Inflammatory macrophage treated with lipopolysaccharide for 4 hours (primary cell): ENCODE measurements around the gene RALGAPA2.

Source experiments
- DNase-seq: peaks from one replicate; pipeline ENCODE4 v3.0.0-alpha.2; 2020

RALGAPA2 gene

DNA sequence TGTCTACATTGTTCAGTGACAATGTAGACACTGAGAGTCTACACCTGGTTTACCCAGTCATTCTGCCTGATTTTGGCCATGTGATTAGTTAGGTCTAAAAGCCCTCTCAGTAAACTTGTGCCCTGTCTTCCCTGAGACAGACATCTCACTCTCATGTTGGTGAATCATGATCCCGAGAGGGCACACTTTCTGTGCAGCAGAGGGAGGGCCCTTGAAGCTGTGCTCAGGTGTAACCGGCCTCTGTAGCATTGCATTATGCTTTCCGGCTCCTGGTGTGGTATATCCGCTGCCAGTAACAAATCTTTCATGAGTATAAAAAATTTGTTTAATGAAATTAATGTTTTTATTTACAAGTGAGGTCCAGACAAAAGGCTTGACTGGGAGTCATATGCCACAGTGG, 85.0 kb downstream of the RALGAPA2 start:
- DNase-seq: no peak

GRCh38 chr20:20624914-20625313, 87.5 kb downstream of the RALGAPA2 start:
- no peak for DNase-seq

DNA sequence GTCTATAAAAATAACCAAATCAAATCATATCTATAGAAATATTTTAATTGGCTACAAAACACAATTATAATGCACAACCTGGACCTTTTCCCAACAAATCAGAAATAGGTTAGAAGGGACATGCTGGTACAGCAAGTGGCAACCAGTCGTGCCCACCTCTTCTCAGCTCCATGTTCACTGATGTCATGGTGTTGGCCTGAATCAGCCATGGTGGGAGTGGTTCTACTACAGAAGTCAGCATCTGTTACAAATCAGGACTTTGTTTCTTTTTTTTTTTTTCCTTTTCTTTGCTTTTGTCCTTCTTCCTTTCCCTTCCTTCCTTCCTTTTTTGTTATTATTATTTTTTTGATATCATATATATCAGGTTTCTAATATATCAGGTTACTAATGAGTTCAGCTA, 91.2 kb downstream of the RALGAPA2 start:
- no peak for DNase-seq

DNA sequence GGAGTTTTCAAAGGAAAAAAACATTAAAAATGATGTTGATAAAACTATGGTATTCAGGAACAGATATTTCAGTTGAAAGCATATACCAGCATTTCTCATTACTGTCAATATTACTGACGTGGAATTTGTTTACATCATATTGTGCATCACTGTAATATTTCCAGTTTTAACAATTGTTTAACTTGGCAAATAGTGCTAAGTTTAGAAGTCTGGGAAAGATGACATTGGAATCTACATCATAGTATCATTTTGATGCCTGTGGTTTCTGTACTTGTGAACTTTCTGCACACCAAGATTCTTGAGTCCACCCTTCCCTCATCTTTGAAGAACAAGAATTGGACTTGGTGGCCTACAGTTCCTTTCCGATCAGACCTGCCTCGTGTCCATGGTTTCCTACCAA, 98.1 kb downstream of the RALGAPA2 start:
- DNase-seq: no peak

DNA sequence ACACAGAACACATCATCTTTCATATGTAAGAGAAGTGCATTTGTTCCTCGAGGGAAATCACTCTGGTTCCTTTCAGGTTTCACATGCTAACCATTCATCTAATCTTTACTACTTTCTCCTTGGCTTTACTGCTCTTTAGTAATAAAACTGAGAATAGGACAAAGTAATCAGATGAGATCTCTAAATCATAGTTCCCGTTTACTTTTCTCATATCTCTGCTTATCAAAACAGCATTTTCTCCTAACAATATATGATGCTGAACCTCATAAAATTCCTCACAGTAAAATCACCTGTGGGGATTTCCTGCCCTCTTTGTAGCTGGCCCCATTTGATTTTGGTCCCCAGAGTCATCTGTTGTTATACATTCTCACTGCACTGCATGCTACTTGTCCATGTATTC, 100.2 kb downstream of the RALGAPA2 start:
- DNase-seq: no peak

- DNase-seq: no peak
These were observed 101.3 kb downstream of the RALGAPA2 start for GRCh38 chr20:20611167-20611566.

DNA sequence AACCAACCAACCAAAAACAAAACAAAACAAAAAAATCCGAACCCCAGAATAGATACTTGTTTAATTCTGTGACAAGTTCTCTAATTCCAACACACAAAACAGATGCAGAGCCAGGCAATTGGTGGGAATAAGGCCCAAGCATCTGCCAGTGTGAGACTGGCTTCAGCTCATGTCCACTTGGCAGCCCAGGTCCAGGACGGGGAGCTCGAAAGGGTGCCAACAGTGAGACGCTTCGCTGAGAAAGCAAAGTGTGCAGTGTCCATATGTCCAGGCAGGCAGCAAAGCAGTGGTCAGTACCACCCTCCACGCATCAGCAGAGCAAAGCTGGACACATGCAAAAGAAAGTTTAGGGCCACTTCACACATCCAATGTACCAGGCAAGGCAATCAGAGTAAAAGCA, 102.9 kb downstream of the RALGAPA2 start:
- no peak for DNase-seq

DNA sequence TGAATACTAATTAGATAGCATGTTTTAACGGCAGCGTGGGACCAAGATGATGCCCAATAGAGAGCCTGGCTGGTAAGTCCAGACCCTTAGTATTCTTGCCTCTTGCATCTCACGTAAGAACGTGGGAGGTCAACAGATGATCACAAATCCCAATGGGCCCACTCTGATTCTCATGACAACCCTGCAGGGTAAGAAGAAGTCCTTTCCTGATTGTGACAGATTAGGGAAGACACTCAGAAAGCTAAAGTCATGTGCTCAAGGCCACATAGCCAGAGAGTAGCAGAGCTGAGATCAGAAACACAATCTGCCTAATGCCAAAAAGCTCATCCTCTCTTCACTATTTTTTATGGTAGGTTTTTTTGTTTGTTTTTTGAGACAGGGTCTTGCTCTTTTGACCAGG, 103.8 kb downstream of the RALGAPA2 start:
- peak; percentile 24 for DNase-seq

DNA sequence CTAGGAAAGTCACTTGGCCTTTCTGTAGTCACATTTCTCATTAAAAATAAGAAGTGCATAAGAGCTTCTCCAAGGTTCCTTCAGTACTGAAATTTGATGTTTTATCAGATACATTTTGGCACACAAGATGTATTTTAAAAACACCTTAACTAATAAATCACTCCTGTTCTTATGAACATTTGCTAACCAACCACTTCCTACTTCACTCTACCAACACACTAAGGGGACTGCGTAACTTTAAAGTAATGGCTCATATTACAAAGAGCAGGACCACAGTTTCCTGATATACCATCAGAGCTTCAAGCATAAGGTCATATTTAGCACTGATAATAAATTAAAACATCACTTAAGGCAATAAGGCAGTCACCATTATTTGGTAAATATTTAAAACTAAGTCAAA, 104.4 kb downstream of the RALGAPA2 start:
- DNase-seq: no peak

- DNase-seq: no peak
These were observed 105.6 kb downstream of the RALGAPA2 start for GRCh38 chr20:20606881-20607280.

DNA sequence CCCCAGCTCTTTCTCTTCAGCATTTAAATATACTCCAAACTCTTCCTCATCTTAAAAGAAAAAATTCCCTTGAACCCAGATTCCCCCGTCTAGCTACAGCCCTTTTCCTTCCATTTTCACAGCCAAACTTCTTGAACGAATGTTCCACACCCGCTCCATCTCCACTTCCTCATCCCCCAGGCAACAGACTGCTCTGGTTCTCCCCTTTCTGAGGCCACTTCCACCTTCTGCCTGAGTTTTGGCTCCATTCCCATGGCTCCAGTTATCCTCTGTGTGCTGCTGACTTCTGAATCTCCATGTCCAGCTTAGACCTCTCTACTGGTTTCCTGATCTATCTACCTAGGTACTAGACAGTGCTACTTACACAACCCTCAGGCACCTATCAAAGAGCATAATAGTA, 106.4 kb downstream of the RALGAPA2 start:
- peak; percentile 3 for DNase-seq

- DNase-seq: no peak
These were observed 107.5 kb downstream of the RALGAPA2 start for GRCh38 chr20:20604907-20605306.

- no peak for DNase-seq
These were observed 108.1 kb downstream of the RALGAPA2 start for GRCh38 chr20:20604357-20604756.

- no peak for DNase-seq
These were observed 109.0 kb downstream of the RALGAPA2 start for GRCh38 chr20:20603339-20603990.

- no peak for DNase-seq
These were observed 114.5 kb downstream of the RALGAPA2 start for GRCh38 chr20:20597966-20598365.

DNA sequence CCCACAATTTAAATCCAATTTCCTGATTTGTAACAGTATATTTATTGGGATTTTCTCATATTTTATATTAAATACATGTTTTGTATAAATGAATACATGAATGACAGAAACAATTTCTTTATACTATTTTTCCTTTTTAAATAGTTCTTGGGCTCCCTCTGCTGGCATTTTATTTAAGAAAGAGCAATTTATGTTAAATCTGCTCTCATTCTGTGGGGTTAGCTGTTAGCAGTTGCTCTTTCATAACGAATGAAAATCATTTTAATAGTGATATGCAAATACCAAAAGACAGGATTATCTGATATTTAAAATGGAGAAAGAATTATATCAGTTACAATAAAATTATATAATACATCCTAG, 118.3 kb downstream of the RALGAPA2 start:
- DNase-seq: peak; percentile 34

DNA sequence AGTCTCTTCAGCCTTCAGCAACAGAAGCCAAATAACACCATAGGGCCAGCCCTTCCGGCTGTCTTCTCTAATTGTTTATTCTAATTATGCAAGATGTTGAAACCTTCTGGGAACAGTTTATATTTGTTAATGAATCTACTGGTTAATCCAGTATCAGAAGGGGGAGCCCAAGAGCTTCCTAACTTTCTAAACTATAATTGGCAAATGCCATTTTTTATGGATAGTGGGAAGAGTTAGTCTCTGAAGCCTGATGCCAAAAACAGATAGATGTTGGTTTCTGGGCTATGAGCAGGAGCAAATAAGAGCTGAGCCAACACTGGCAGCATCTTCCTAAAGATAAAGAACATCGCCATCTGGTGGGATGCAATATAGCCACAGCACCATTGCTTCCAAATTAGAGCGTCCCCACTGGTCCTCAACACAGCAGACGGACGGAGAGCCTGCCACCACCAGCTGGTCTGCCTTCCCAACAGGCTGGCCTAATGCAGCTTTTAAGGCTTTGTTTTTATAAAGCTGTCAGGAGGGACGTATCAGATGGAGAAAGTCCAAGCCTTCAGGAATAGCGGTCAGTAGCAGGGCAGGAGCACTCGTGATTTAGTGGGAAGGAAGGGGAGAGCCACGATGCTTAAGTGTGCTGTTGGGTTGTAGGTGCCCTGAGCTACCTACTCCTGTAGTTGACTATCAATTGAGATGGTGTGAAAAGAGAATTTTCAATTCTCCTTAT, 118.8 kb downstream of the RALGAPA2 start:
- peak; percentile 42 for DNase-seq

DNA sequence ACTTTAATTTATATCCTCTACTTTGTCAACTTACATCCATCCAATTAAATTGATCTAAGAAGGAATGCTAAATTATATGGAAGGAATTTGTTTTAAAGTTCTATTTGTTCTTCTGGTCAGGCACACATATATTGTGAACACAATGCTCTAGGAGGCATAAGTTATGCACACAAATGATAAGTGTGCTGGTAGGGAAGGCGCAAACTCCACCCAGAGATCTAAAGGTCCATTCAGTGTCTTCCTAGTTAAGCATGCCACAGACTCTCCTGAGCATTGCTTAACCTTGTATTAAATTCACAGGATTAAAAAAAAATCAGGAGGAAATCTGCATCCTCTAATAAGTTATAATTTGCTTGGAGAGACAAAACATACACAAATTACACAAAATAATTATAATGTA, 127.3 kb downstream of the RALGAPA2 start:
- DNase-seq: no peak

GRCh38 chr20:20582734-20583133, 129.7 kb downstream of the RALGAPA2 start:
- peak; percentile 14 for DNase-seq

DNA sequence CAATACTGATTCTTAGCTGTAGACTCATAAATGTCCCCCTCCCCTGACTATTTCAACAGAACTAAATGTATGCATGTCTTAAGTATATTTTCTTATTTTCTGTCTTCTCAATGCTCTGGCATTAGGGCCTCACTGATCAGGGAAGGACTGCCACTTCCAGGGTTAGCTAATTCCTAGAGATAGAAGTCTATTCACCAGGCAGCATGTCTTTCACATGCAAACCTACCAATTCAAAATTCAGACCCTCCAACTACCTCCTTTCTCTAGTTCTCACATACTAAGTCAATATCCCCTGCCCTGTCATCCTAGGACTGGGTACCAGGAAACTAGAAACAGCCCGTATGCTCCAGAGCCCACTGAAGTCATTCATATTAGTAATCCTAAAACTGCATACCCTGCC, 132.3 kb downstream of the RALGAPA2 start:
- DNase-seq: no peak

- no peak for DNase-seq
These were observed 133.6 kb downstream of the RALGAPA2 start for GRCh38 chr20:20578838-20579237.

- no peak for DNase-seq
These were observed 138.6 kb downstream of the RALGAPA2 start for GRCh38 chr20:20573797-20574196.

DNA sequence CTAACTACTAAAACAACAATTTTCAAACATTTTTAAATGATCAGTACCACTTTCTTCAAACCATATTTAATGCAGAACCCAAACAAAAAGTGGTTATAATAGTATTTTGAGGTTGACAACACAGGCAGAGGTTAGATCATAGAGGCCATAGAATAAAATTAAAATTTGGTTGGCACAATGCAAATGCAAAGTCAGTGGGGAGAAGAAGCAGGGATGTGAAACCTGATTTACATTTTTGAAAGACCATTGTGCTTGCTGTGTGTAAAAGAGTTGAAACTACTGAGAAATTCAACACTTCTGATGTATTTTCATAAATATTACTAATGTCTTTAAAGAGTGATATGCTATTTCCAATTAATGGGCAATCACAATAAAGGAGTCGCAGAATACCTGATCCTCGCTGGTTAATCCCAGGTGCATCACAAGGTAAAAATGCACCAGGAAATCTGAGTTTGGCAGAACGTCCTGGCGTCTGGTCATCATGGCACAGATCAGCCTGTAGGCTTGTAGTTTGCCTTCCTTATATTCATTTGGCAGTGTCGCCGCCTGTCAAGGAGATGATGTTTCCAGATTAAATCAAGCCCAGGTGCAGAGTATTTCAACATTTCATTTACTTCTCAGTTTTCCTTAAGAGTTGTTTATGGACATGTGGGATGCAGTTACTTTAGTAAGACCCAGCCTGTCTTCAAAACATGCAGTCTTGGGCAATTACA, 141.2 kb downstream of the RALGAPA2 start:
- no peak for DNase-seq

- peak; percentile 34 for DNase-seq
These were observed 143.7 kb downstream of the RALGAPA2 start for GRCh38 chr20:20568604-20569205.
